GM10248 (cell line): Measurements from ENCODE around the gene PELO.

Experiments used
- CTCF ChIA-PET: fragments of 300-600 bp; sonication (Branson Sonifier 250); formaldehyde crosslinking; extraction: SDS; loops from one replicate; lab custom pipeline; 2021; ENCODE audit warnings: antibody characterized with exemption; lab: Yijun Ruan, JAX
- POLR2A ChIA-PET: fragments of 350-650 bp; sonication (Branson Sonifier 250); formaldehyde crosslinking; extraction: SDS; loops from one replicate; lab custom pipeline; 2020; ENCODE audit warnings: antibody characterized with exemption; lab: Yijun Ruan, JAX
- DNase-seq: peaks from one replicate; pipeline ENCODE4 v3.0.0; 2012; ENCODE audit errors: extremely low spot score
- TF ChIP-seq, protein P1 (sequence below): IDR thresholded peaks from 2 replicates; pipeline ENCODE4 v1.5.1; 2012; ENCODE audit warnings: mild to moderate bottlenecking, low read depth; ENCODE audit errors: extremely low read depth, missing control alignments, control extremely low read depth

PELO gene

DNA sequence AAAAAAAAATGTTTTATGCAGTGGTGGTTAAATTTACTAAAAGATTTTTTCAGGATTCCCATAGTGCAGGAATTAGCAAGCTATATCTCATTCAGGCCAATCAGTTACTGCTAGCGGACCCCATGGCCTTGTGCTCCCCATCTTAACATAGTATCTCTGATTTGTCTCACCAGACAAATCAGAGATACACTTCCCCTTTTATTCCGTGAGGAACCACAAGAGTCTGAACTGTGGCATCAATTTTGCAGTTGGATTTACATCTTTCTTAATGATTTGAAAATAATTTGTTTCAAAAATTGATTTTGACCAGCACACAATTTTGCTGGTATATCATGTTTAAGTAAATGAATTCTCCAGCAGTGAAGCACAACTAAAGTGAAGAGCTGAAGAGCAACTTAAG is 17.9 kb downstream of the PELO start:
- DNase-seq = no peak
- POLR2A ChIA-PET = no interaction called here
- CTCF ChIA-PET = no interaction called here
- TF ChIP-seq, protein P1, sequence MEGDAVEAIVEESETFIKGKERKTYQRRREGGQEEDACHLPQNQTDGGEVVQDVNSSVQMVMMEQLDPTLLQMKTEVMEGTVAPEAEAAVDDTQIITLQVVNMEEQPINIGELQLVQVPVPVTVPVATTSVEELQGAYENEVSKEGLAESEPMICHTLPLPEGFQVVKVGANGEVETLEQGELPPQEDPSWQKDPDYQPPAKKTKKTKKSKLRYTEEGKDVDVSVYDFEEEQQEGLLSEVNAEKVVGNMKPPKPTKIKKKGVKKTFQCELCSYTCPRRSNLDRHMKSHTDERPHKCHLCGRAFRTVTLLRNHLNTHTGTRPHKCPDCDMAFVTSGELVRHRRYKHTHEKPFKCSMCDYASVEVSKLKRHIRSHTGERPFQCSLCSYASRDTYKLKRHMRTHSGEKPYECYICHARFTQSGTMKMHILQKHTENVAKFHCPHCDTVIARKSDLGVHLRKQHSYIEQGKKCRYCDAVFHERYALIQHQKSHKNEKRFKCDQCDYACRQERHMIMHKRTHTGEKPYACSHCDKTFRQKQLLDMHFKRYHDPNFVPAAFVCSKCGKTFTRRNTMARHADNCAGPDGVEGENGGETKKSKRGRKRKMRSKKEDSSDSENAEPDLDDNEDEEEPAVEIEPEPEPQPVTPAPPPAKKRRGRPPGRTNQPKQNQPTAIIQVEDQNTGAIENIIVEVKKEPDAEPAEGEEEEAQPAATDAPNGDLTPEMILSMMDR = no peak

- CTCF ChIA-PET = no interaction called here
- TF ChIP-seq, protein P1 = no peak
- DNase-seq = no peak
- POLR2A ChIA-PET = no interaction called here
Observed at GRCh38 chr5:52807037-52807436, 19.3 kb downstream of the PELO start.

DNA sequence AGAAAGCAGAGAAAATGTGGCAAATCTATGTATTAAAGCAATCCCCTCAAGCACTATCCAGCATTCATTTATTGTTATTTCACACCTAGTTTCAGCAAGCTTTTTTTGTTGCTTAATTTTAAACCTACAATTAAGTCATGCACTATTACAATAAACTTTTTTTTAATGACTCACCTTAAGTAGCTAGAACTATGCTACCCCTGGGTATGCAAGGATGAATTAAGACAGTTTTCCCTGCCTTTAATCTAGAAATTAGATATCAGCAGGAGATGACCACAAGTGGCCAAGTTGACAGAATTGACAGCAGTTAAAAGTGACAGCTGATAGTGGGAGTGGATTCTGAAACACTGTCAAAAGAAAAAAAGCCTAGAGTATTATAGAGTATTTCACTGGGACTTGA is 20.0 kb downstream of the PELO start:
- ChIA-PET POLR2A (no interaction called here), CTCF (no interaction called here)
- no peak for DNase-seq
- TF ChIP-seq, protein P1 = no peak

GRCh38 chr5:52808316-52808901 is 20.7 kb downstream of the PELO start:
- TF ChIP-seq, protein P1 = no peak
- ChIA-PET CTCF (interaction anchor here (0.6 to 0.9 kb wide), 3 partner anchors 9 to 107 kb away, joined by 3 to 5 read pairs (median 3); no protein-coding TSS in a partner anchor), POLR2A (no interaction called here)
- DNase-seq = no peak

GRCh38 chr5:52809884-52810283 is 22.2 kb downstream of the PELO start:
- ChIA-PET CTCF (interaction anchor here (0.7 to 0.9 kb wide), 2 partner anchors 8 to 11 kb away, joined by 3 to 4 read pairs; no protein-coding TSS in a partner anchor), POLR2A (interaction anchor here (0.7 kb wide), 1 partner anchor 10 kb away, joined by 3 read pairs; no protein-coding TSS in a partner anchor)
- DNase-seq = no peak
- TF ChIP-seq, protein P1 = no peak

GRCh38 chr5:52810426-52810825 is 22.7 kb downstream of the PELO start:
- ChIA-PET CTCF (interaction anchor here (0.7 to 0.9 kb wide), 2 partner anchors 9 to 11 kb away, joined by 3 to 4 read pairs; no protein-coding TSS in a partner anchor), POLR2A (no interaction called here)
- TF ChIP-seq, protein P1 = no peak
- no peak for DNase-seq
